Pons (tissue), 1 donor: ENCODE data around the gene ADAMTS9.
A peak's percentile ranks its signal among the peaks of the same experiment; 100 is the strongest.

Experiments
- DNase-seq: peaks from one replicate; pipeline ENCODE4 v3.0.0-alpha.2; 2016; ENCODE audit warnings: low spot score

ADAMTS9 gene

GRCh38 chr3:64686446-64686908, 1.3 kb downstream of the ADAMTS9 start:
- no peak for DNase-seq

DNA sequence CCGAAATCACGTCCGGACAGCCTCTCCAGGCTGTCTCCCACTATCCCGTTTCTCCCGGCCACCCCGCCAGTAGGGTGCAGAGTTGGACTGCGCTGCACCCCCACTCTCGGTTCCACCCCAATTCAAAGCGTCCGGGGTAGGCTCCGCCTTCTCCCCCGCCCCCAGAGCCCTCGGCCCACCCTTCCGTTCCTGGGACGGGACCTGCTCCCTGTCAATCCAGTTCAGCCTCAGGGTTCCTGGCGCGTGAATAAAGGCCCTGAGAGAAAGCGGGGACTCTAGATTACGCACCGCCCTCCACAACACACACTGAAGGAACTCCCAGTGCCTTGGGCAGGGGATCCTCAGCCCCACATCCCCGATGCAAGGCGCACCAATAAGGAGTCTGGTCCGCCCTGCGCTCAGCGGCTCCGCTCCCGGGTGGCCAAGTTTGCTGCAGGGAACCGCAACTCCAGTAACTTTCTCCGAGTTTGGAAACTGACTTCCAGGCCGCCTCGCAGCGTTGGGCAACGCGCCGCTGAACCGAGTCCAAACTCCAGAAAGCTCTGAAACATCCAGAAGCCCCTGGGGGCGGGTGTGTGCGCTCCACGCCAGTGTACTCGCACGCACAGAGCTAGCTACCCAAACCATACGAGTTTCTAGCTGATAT, 1.9 kb downstream of the ADAMTS9 start:
- peak; percentile 69 for DNase-seq

DNA sequence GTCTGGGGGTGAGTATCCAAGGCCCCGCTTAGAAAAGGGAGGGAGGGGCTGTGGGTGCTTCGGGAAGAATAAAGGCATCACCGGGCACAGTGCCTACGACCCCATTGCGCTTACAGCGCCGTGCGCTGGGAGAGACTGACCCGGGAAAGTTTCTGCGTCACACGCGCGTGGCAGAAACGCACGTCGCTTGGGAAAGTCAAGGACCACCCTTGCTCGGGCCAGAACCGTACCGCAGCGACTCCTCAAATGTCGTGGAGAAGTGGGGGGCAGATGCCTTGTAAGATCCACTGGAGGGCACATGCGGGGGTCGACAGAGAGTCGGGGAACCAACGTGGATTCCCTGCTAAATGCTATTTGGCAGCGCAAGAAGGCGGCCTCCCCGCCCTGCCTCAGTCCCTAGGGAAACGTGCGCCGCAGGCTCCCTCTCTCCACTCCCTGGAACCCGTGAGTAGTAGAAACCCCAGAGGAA, 2.4 kb downstream of the ADAMTS9 start:
- no peak for DNase-seq

DNA sequence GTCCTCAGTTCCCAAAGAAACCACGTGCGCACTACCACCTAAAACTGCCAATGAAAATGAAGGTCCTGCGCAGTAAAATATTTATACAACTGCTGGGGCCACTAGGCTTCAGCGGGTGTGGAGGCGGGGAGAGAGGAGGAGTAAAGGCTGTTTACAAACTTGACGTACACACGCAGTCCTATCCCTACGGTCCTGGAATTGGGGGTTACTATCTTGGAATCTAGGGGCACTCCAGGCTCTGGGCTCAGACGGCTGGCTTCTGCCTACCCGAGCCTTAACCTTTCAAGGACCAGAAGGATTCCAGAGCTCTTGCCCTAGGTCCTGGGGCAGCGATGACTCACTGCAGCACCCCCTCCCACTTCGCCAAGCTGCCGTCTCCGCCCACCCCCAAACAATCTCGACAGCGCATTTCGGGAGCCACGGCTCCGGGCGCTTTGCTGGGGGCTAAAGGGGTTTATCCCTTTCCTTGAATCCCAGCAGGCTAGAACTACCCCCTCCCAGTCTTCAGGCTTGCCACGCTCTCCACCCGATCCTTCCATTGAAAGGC, 3.0 kb downstream of the ADAMTS9 start:
- DNase-seq: no peak

DNA sequence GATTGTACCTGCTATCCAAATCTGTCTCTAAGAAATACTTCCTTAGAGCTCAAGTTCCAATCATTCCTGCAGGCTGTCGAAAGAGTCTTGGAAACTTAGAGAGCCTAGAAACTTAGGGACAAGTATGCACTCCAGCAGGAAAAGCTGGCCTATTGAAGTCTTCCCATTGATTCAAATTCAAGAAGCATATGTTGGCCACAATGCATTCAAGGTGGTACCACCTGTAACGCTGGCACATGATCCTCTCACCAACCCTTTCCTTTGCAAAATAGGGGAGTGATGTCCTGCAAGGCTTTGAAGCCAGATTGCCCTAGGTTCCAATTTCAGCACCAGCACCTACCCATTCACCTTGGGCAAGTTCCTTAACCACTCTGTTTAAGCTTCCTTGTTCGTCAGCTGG, 6.0 kb downstream of the ADAMTS9 start:
- DNase-seq: no peak

DNA sequence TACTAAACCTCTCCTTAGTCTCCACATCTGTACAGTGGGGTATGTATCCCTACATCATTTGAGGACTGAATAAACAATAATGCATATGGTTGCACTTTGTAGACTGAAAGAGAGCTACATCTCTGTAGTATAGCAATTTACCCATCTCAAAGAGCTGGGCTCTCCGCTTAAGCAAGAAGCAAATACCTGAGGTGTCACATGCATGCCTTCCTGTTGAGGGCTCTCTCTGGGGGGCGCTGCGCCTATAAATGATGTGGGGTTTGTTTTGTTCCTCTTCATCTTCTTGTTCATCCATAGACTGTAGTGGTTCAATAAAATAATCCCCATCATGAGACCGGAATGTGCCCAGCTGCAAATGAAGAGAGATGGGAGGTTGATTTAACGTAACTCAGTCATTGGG, 6.8 kb downstream of the ADAMTS9 start:
- no peak for DNase-seq

- DNase-seq: no peak
Observed at GRCh38 chr3:64680334-64680733, 7.5 kb downstream of the ADAMTS9 start.

DNA sequence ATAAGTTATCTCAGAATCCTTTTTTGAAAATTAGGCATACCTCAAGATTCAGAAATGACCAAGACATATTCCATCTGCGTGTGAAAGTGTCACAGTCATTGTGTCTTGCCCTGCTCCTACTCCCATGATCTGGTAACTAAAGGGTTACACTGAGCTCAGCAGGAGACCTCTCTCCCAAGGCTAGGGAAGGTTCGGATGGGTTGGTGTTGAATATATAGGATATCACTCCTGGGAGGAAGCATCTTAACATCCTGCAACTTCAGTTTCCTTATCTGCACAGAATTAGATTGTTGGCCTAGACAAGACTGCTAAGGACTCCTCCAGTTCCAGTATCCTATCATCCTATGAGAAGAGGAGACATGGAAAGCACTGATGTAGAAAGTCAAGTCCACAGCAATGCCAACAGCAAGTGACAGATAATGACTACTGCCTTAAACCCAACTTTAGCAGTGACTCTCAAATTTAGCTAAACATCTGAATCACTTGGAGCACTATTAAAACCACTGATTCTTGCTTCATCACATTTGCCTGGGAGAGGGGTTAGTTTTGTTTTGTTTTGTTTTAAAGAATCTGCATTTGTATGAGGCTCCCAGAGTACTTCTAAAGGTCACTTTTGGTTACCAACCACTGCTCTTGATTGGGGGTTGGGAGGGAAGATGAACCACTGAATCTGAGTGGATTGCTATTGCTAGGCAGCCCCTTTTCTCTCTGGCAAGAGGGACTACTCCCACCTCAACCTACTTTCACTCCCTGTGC, 9.7 kb downstream of the ADAMTS9 start:
- DNase-seq: no peak

GRCh38 chr3:64676831-64677230, 11.0 kb downstream of the ADAMTS9 start:
- DNase-seq: no peak

- DNase-seq: no peak
Observed at GRCh38 chr3:64675687-64676247, 12.0 kb downstream of the ADAMTS9 start.

GRCh38 chr3:64674591-64675076, 13.2 kb downstream of the ADAMTS9 start:
- DNase-seq: no peak

DNA sequence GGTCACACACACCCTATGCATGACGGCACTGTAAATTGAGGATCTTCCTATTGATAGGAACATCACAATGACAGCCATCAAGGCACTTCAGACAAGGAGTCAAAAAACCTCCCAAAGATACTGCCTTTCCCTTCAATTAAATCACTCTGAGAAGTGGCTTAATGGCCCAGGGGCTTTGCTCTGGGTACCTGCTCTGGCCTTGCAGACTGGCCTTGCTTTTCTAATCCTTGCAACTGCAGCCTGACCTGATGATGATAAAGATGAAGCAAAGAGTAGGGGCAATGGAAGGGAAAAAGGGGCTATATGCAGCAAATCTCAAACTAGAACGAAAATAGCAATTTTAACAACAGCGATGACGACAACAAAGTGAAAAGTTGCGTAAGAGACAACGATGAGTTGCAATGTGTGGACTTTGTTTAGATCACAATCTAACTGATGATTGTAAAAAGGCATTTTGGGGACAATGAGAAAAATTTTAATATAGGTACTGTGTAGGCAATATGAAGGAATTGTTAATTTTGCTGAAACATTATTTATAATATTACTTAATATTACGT, 14.6 kb downstream of the ADAMTS9 start:
- DNase-seq: no peak

DNA sequence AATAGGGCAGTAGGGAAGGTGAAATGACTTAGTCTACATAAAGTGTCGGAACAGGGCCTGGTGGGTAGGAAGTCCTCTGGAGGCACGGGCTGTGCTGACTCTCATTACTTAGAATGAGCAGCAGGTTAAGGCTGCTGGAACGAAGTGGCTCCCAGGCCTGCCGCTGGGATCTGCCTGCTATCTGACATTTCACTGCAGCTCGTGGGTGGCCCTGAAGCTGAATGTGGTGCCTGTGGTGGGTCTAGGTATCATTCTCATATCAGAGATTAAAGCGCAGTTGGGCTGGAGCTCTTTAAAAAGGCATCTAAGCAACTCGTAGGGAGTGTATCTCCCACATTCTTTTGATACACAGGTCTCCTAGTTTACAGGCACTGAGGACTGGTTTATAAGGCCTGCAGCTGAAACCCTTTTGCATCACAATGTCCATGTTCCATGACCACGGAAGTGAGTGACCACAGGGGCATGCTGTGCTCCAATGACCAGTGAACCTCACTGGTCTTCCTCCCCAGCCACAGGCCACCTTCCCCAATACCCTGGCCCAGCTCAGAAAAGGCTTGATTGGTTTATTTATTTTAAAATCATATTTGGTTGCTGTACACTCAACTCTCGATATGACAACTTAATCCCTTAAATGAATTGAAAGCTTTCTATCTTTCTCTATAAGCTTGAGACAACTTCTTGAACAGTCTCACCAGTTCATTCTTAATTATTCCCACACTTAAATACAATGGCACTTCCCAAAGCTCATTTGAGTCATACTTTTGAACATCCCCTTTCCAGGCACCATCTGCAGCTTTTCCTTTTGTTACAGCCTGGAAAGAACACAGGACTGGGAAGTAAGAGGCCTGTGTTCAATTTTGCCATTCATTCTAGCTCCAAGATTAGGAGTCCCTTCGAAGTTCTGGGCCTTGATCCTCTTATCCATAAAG, 19.0 kb downstream of the ADAMTS9 start:
- no peak for DNase-seq

DNA sequence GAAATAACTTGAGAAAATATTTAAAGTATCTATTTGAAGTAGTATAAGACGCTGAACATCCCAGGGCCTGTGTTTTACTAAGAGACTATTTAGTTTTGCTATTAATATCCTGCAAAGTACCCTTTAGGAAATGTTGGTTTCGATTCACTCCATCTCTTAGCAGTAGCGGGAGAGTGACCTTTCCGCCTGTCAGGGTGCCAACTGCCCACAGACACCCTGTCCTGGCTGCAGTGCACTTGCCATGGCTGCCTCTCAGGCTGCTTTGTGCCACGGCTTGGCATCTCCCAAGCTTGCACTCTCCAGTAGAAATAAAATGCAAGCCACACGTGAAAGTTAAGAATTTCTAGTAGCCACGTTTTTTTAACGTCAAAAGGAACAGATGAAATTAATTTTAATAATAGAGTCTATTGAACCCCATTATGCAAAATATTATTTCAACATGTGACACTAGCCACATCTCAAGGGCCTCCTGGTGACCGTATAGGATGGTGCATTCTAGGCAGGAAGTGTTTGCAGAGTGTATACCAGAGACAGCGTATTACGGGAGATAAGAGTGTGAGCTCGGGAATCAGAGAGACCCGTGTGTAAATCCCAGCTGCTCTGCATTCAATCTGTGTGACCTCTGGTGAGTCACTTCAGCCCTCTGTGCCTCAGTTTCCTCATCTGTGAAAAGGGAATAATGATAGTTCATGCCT, 19.8 kb downstream of the ADAMTS9 start:
- no peak for DNase-seq

GRCh38 chr3:64667138-64667537, 20.7 kb downstream of the ADAMTS9 start:
- DNase-seq: no peak

DNA sequence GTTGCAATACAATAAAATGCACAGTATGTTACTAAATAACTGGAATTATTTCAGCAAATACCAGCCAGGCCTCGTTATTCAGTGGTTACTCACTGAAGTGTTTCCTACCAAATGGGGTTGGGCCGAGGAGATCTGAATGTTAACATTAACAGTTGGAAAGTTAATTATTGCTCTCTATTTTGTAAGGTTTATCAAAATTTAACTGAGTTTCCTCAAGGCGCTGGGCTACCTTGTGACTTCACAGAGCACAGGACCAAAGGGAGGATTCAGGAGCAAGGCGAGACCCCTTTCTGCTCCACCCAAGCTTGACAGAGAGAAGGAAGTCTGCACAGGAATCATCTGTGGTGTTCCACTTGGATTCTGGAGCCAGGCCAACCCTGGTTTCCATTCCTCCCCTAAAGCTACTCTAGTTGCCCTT, 21.6 kb downstream of the ADAMTS9 start:
- no peak for DNase-seq

GRCh38 chr3:64664397-64664796, 23.4 kb downstream of the ADAMTS9 start:
- DNase-seq: no peak

GRCh38 chr3:64659617-64659978, 28.2 kb downstream of the ADAMTS9 start:
- DNase-seq: no peak

DNA sequence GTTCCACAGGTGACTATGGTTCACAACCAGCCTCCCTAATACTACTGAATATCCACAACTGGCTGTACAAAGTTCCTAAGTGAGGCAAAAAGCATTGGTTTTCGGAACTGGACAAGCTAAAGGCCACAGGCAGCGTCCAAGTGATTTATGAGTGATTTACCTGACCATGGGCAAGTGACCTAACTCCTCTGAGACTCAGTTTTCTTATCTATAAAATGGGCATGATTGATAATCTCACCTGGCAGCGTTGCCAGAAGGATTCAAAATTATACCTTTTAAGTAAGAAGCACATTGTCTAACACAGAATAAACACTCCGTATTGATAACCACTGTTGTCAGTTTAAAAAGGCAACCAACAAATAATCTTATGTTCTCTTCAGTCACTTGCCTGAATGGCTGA, 29.8 kb downstream of the ADAMTS9 start:
- DNase-seq: no peak

GRCh38 chr3:64656544-64656943, 31.3 kb downstream of the ADAMTS9 start:
- no peak for DNase-seq

GRCh38 chr3:64655160-64655559, 32.6 kb downstream of the ADAMTS9 start:
- no peak for DNase-seq
